Measurements from ENCODE around the gene ELMO1.

ELMO1 gene

GRCh38 chr7:37151741-37152413, 296.8 kb downstream of the ELMO1 start:
- H3K9me3 ChIP-seq: no peaks in the 10 kb centered on the region
- H3K4me1 ChIP-seq: peaks cover 0 to 10% (median 0%) of the 10 kb centered on the region in 4 donors
- H3K27ac ChIP-seq: no peak overlapping the region
- TF ChIP-seq, protein P1, sequence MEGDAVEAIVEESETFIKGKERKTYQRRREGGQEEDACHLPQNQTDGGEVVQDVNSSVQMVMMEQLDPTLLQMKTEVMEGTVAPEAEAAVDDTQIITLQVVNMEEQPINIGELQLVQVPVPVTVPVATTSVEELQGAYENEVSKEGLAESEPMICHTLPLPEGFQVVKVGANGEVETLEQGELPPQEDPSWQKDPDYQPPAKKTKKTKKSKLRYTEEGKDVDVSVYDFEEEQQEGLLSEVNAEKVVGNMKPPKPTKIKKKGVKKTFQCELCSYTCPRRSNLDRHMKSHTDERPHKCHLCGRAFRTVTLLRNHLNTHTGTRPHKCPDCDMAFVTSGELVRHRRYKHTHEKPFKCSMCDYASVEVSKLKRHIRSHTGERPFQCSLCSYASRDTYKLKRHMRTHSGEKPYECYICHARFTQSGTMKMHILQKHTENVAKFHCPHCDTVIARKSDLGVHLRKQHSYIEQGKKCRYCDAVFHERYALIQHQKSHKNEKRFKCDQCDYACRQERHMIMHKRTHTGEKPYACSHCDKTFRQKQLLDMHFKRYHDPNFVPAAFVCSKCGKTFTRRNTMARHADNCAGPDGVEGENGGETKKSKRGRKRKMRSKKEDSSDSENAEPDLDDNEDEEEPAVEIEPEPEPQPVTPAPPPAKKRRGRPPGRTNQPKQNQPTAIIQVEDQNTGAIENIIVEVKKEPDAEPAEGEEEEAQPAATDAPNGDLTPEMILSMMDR (IDR thresholded peaks at IDR 0.05): no peak
- intact Hi-C loops (cut with DNase I; ENCODE audit: low total_unique reads): no loop called here
- H3K4me3 ChIP-seq: no peak overlapping the region
- DNase-seq: no peak
- H3K27me3 ChIP-seq: no peaks in the 10 kb centered on the region
- H3K36me3 ChIP-seq: no peaks in the 10 kb centered on the region

DNA sequence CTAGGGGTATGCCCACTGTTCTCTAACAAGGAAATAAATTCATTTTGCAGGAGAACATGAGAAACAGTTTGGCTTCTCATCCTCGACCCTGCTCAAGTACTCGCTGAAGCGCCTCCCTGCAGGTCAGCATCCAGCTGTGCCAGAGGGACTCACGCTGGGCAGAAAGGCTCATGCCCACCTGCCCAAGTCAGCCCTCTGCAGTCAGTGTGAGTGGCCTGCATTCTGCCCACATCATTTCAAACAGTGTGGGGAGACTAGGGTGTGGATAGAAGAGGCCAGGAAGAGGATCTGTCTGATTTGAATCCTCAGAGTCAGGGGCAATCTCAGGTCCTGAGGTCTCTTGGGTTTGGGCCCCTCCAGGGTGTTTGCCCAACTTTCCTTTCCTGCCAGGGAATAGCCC, 297.8 kb downstream of the ELMO1 start:
- Histone ChIP-seq H3K4me3 (no peak overlapping the region), H3K4me1 (peaks cover 0 to 10% (median 0%) of the 10 kb centered on the region in 4 donors), H3K36me3 (no peaks in the 10 kb centered on the region), H3K27ac (no peak overlapping the region), H3K9me3 (no peaks in the 10 kb centered on the region), H3K27me3 (no peaks in the 10 kb centered on the region)
- no peak for DNase-seq
- TF ChIP-seq, protein P1 (IDR thresholded peaks at IDR 0.05): no peak
- intact Hi-C loops (cut with DNase I; ENCODE audit: low total_unique reads): no loop called here

- no peak for DNase-seq
Measured at GRCh38 chr7:37150180-37150579, 298.5 kb downstream of the ELMO1 start.

GRCh38 chr7:37149773-37150124, 298.9 kb downstream of the ELMO1 start:
- Histone ChIP-seq H3K9me3 (no peaks in the 10 kb centered on the region), H3K27me3 (no peaks in the 10 kb centered on the region), H3K36me3 (no peaks in the 10 kb centered on the region), H3K4me3 (no peak overlapping the region), H3K4me1 (peaks cover 0 to 10% (median 0%) of the 10 kb centered on the region in 4 donors), H3K27ac (no peak overlapping the region)
- TF ChIP-seq, protein P1 (IDR thresholded peaks at IDR 0.05): no peak
- DNase-seq: no peak
- intact Hi-C loops (cut with DNase I; ENCODE audit: low total_unique reads): loop anchor here (5.0 kb wide), 1 partner anchor 1563 kb away; no protein-coding TSS in a partner anchor

More at GRCh38 chr7:37150180-37150579, 298.5 kb downstream of the ELMO1 start:
- intact Hi-C loops (cut with DNase I; ENCODE audit: low total_unique reads): no loop called here
- no peaks in the 10 kb centered on the region for H3K9me3 ChIP-seq
- H3K27me3 ChIP-seq: no peaks in the 10 kb centered on the region
- H3K4me1 ChIP-seq: peaks cover 0 to 10% (median 0%) of the 10 kb centered on the region in 4 donors
- TF ChIP-seq, protein P1 (IDR thresholded peaks at IDR 0.05): no peak
- H3K36me3 ChIP-seq: no peaks in the 10 kb centered on the region
- no peak overlapping the region for H3K27ac ChIP-seq
- no peak overlapping the region for H3K4me3 ChIP-seq

DNA sequence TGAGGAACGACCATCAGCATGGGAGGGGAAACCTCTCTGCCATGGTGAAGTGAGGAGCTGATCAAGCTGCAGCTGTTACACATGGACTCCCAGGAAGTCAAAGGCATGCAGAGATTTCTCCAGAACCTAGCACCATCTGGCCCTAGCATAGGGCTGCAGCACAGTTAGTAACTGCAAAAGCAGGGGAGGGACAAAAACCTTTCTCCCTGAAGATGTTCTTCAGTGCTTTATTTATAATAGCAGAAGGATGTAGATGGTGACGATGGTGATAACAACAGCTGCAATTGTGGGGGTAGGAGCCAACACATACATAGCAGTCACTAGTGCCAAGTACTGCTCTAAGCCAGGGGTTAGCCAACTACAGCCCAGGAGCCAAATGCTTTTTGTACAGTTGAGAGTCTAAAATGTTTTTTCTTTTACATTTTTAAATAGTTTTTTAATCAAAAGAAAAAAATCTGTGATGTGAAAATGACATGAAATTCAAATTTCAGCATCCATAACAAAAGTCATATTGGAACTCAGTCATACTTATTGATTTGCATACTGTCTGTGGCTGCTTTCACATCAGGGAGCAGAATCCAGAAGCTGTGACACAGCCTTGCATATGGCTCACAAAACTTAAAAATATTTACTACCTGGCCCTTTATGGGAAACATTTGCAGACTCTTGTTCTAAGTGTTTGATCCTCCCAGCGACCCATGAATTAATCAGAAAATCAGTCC, 299.5 kb downstream of the ELMO1 start:
- Histone ChIP-seq H3K4me3 (no peak overlapping the region), H3K27ac (no peak overlapping the region), H3K9me3 (no peaks in the 10 kb centered on the region), H3K4me1 (peaks cover 0 to 10% (median 0%) of the 10 kb centered on the region in 4 donors), H3K27me3 (no peaks in the 10 kb centered on the region), H3K36me3 (no peaks in the 10 kb centered on the region)
- DNase-seq: no peak
- intact Hi-C loops (cut with DNase I; ENCODE audit: low total_unique reads): loop anchor here (5.0 kb wide), 1 partner anchor 1563 kb away; no protein-coding TSS in a partner anchor
- TF ChIP-seq, protein P1 (IDR thresholded peaks at IDR 0.05): no peak

Data from tibial artery (tissue), 4 donors.